SK-N-SH treated with all-trans-retinoic acid at 6 μM for 48 hours (cell line): ENCODE data around the gene PRKCE.

ENCODE experiments used
- ARNTL ChIP-seq: fragments of 450-650 bp; formaldehyde crosslinking; IDR thresholded peaks from 2 replicates; pipeline ENCODE4 v1.5.0; 2020; ENCODE audit warnings: low read depth, mild to moderate bottlenecking, moderate library complexity, borderline replicate concordance
- CREB5 ChIP-seq: fragments of 250-450 bp; sonication (Bioruptor Pico); IDR thresholded peaks from 2 replicates; pipeline ENCODE4 v1.5.1; 2020; ENCODE audit warnings: low read depth, mild to moderate bottlenecking, moderate library complexity
- CSDC2 ChIP-seq: fragments of 250-450 bp; sonication (Bioruptor Pico); IDR thresholded peaks from 2 replicates; pipeline ENCODE4 v1.5.0; 2020; ENCODE audit warnings: mild to moderate bottlenecking, moderate library complexity
- ESRRG ChIP-seq: fragments of 250-450 bp; sonication (Bioruptor Pico); IDR thresholded peaks from 2 replicates; pipeline ENCODE4 v1.6.1; 2021; ENCODE audit warnings: mild to moderate bottlenecking
- ISL1 ChIP-seq: fragments of 250-450 bp; sonication (Bioruptor Pico); IDR thresholded peaks from 2 replicates; pipeline ENCODE4 v2.1.2; 2022; ENCODE audit warnings: mild to moderate bottlenecking, moderate library complexity
- PATZ1 ChIP-seq: fragments of 250-450 bp; sonication (Bioruptor Pico); IDR thresholded peaks from 2 replicates; pipeline ENCODE4 v1.8.0; 2020; ENCODE audit warnings: mild to moderate bottlenecking, moderate library complexity, borderline replicate concordance
- POU6F1 ChIP-seq: fragments of 250-450 bp; sonication (Bioruptor Pico); IDR thresholded peaks from 2 replicates; pipeline ENCODE4 v1.8.0; 2021; ENCODE audit warnings: low read depth, mild to moderate bottlenecking, moderate library complexity, borderline replicate concordance
- PPARA ChIP-seq: fragments of 250-450 bp; sonication (Bioruptor Pico); IDR thresholded peaks from 2 replicates; pipeline ENCODE4 v1.5.0; 2020; ENCODE audit warnings: mild to moderate bottlenecking, borderline replicate concordance
- RARB ChIP-seq: fragments of 250-450 bp; sonication (Bioruptor Pico); IDR thresholded peaks from 2 replicates; pipeline ENCODE4 v1.8.0; 2021; ENCODE audit warnings: mild to moderate bottlenecking, moderate library complexity
- TCF4 ChIP-seq: fragments of 250-450 bp; sonication (Bioruptor Pico); IDR thresholded peaks from 2 replicates; pipeline ENCODE4 v1.8.0; 2021; ENCODE audit warnings: mild to moderate bottlenecking, moderate library complexity, borderline replicate concordance
- ZFP3 ChIP-seq: fragments of 250-450 bp; sonication (Bioruptor Pico); IDR thresholded peaks from 2 replicates; pipeline ENCODE4 v1.5.0; 2020; ENCODE audit warnings: mild to moderate bottlenecking, moderate library complexity

GRCh38 chr2:45739796-45740485, 88.5 kb downstream of the PRKCE start:
- TF ChIP-seq POU6F1 (CRISPR knock-in tag), result no peak
- no peak for TF ChIP-seq TCF4
- TF ChIP-seq ESRRG (CRISPR knock-in tag), result no peak
- no peak for TF ChIP-seq ZFP3 (CRISPR knock-in tag)
- no peak for TF ChIP-seq CREB5 (CRISPR knock-in tag)
- TF ChIP-seq ARNTL (CRISPR knock-in tag), result no peak
- TF ChIP-seq RARB (CRISPR knock-in tag), result no peak
- TF ChIP-seq PPARA, result no peak
- TF ChIP-seq CSDC2 (CRISPR knock-in tag), result no peak
- TF ChIP-seq PATZ1 (CRISPR knock-in tag), result no peak
- no peak for TF ChIP-seq ISL1
